NCI-H460 (cell line): ENCODE results near the gene GPAT3. TPM values are rescaled to one million over a fixed set of nuclear protein-coding genes. Genes with fewer than 3 reads are reported as not detected.
"Not testable (repeated sequence)": the region's sequence is repeated elsewhere in the genome, so short reads cannot be mapped to it uniquely, and the experiment has no call there.

Source experiments
- DNase-seq: peaks from one replicate; pipeline ENCODE4 v3.0.0-alpha.2; 2016; ENCODE audit warnings: low read depth; ENCODE audit errors: extremely low read depth
- total RNA-seq: library from RNA; depleted of rRNA; stranded (reverse); fragments of >200 nt; shearing (Covaris generic); gene quantifications from 2 replicates; pipeline ENCODE4 v1.2.3, GENCODE V29; 2014

GPAT3 gene
- total RNA-seq, 1 experiment from 2014 or later, result 80.5 TPM

DNA sequence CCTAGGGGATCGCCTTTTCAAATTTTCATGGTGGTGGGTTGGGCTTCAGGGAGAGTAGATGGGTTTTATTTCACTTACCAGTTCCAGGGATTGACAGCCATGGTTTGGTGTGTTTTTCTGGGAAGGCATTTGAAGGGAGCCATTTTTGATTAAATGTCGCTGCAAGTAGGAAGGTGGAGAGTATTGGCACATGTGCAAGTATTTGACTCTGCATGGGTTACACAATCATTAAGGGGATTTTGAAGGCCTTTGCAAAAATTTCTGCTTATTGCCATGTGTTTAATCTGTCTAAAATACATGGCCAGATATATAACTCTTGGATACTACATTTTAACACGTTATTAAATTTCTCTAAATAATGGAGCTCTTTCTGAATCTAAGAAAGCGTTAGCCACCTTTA lies 55.1 kb downstream of the GPAT3 start:
- no peak for DNase-seq

- no peak for DNase-seq
Observed at GRCh38 chr4:83591730-83592129, 55.8 kb downstream of the GPAT3 start.

DNA sequence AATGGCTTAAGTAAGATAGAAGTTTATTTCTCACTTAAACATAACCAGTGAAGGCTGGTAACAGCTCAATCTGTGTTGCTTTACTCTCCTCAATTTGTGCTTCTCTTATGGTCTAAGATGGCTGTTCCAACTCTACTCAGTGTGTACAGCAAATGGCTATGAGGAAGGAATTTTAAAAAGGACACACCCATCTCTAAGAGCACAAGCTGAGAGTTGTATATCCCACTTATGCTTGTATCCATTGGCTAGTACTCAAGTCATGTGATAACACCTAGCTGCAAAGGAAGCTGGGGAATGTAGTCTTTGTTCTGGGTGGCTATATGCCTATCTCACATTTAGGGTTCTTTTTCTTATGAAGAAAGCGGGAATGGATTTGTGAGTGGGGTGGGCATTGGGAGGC lies 63.3 kb downstream of the GPAT3 start:
- no peak for DNase-seq

DNA sequence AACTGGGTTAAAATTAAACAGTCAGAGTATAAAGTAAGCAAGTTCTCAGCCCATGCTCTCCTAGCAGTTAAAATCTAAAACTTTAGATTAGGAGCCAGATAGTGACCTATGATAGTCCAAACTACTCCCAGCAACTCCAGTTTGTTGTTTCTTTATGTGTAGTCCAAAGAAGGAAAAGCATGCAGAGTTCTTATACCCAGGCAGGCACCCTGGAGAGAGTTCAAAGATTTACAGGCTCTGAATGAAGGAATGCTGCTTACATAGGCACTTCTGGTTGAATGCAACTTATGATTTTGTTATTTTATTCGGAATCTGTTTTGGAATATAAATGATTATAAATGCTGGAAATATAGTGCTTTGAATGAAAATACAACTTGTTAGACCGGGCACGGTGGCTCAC lies 67.2 kb downstream of the GPAT3 start:
- no peak for DNase-seq

- no peak for DNase-seq
Observed at GRCh38 chr4:83604321-83604720, 68.4 kb downstream of the GPAT3 start.

DNA sequence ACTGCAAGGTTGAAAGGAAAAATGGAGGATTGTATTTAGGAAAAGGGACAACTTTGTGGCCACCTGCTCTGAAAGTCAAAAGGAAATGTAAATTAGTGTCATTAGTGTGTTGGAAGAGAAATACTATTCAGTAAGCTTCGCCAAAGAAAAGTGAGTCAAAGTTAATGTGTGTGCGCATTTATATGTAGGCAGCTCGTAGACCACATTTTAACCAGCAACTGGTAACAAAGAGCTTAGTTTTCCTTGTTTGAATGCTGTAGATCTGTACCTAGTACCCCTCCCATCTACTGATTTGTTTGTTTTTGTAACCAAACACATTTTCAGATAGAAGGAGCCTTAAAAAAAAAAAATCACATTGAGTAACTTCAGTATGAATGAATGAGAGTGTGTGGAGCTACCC lies 69.3 kb downstream of the GPAT3 start:
- DNase-seq, result no peak

GRCh38 chr4:83605744-83606172 lies 69.8 kb downstream of the GPAT3 start:
- DNase-seq, result no peak

GRCh38 chr4:83606460-83606859 lies 70.6 kb downstream of the GPAT3 start:
- no peak for DNase-seq

- DNase-seq, result no peak
Observed at GRCh38 chr4:83606898-83607297, 71.0 kb downstream of the GPAT3 start.

DNA sequence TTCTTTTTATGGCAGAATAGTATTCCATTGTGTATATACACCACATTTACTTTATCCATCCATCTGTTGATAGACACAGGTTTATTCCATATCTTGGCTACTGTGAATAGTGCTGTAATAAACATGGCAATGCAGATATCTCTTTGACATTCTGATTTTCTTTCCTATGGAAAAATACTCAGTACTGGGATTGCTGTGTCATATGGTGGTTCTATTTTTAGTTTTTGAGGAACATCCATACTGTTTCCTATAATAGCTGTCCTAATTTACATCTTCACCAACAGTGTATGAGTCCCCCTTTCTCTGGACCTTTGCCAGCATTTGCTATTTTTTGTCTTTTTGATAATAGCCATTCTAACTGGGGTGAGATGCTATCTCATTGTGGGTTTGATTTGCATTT lies 73.5 kb downstream of the GPAT3 start:
- DNase-seq, result no peak

- DNase-seq, result no peak
Observed at GRCh38 chr4:83610729-83611128, 74.8 kb downstream of the GPAT3 start.

DNA sequence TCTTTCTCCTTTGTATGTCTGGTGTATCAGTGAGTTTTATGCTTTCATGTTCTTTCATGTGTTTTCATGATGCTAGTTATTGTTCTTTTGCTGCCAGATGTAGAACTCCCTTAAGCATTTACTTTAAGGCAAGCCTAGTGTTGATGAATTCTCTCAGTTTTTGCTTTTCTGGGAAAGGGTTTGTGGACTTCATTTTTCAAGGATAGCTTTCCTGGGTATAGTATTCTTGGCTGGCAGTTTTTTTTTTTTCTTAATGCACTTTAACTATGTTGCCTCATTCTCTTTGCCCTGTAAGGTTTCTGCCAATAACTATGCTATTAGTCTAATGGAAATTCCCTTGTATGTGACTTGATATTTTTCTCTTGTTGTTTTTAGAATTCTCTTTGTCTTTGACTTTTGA lies 77.1 kb downstream of the GPAT3 start:
- DNase-seq, result no peak

DNA sequence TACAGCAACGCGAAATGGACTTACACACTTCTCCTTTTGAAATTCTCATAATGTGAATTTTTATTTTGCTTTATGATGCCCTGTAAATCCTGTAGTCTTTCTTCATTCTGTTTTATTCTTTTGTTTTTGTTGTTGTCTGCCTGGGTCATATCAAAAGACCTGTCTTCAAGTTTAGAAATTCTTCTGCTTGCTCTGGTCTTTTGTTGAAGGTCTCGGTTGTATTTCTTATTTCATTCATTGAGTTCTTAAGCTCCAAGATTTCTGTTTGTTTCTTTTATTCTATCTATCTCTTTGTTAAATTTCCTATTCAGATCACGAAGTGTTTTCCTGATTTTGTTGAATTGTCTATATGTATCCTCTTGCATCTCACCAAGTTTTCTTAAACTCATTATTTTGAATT lies 78.1 kb downstream of the GPAT3 start:
- no peak for DNase-seq

- DNase-seq, result no peak
Observed at GRCh38 chr4:83616252-83616651, 80.3 kb downstream of the GPAT3 start.

GRCh38 chr4:83617371-83618035 lies 81.6 kb downstream of the GPAT3 start:
- no peak for DNase-seq

DNA sequence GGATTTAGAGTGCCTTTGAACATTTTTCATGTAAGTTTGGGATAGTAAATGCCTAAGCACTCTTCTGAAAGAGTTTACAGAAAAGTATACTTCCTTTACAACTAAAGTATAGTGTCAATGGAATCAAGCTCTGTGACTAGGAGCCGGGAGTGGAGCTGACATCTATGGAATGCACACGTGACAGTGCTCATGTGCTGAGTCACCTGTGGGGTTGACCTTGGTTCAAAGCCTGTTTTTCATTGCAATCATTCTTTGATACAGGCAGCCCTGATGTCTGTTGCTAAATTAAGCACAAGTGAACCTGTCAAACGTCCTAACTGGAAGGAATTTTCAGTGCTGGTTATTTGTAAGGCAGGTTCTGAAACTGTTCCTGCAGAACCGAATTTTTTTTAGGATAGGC lies 82.5 kb downstream of the GPAT3 start:
- peak; percentile 24 for DNase-seq

DNA sequence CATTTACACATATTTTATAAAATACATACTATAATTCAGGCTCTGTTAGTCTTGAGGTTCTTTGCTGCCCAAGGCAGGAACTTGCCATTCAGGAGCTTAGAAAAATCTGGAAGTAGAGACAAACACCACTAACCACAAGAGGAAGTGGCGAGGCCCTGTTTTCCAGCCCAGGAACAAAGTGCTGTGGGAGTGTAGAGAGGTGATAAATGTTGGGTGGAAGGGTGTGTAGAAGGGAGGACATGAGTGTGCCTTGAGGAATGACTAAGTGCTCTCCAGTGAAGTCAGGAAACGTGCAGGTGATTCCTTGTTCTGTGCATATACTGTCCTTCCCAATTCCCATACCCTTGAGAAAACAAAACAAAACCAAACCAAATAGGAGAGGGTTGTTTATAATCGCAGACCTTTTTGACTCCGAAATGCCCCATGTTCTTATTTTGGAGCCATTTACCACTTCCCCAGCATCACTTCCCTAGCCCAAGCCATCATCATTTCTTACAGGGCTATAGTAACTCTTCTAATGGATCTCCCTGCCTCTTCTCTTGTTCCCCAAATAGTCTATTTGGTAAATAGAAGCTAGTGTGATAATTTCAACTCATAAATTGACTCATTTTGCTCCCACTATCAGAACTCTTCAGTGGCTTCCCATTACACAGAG lies 83.2 kb downstream of the GPAT3 start:
- DNase-seq, result no peak

DNA sequence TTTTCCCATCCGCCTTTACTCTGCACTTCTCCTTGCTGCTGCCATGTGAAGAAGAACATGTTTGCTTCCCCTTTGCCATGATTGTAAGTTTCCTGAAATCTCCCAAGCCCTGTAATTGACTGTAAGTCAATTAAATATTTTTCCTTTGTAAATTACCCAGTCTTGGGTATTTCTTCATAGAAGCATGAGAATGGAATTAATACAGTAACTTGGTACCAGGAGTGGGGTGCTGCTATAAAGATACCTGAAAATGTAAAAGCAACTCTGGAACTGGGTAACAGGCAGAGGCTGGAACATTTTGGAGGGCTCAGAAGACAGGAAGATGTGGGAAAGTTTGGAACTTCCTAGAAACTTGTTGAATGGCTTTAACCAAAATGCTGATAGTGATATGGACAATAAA lies 86.2 kb downstream of the GPAT3 start:
- DNase-seq, result not testable (repeated sequence)

GRCh38 chr4:83625821-83626220 lies 89.9 kb downstream of the GPAT3 start:
- DNase-seq, result no peak

GRCh38 chr4:83626245-83626836 lies 90.4 kb downstream of the GPAT3 start:
- DNase-seq, result no peak

GRCh38 chr4:83629945-83630721 lies 94.2 kb downstream of the GPAT3 start:
- peak; percentile 43 for DNase-seq
